Aorta (tissue), 5 donors: ENCODE results near the gene SLC4A3. TPM values are rescaled to one million over a fixed set of nuclear protein-coding genes. Genes with fewer than 3 reads are reported as not detected.
A peak's percentile ranks its signal among the peaks of the same experiment; 100 is the strongest.

Source experiments
- ATAC-seq: fragments of 200-7000 bp; cut with Tn5 transposase; one replicate; pipeline ENCODE4 v1.9.1; 2022; ENCODE audit warnings: moderate library complexity; ENCODE audit not compliant: low FRiP score
- DNase-seq, 2 donors: peaks; one replicate each; pipeline ENCODE4 v3.0.0-alpha.2; 2020
- H3K27ac ChIP-seq, 2 donors: one replicate each; pipeline ENCODE4 v1.5.1; 2013; ENCODE audit warnings: low read length in 2 of 2, mild to moderate bottlenecking in 2 of 2, moderate library complexity in 2 of 2, control low read depth in 1 of 2, inconsistent platforms in 1 of 2, low read depth in 1 of 2
- H3K27me3 ChIP-seq, 2 donors: one replicate each; pipeline ENCODE4 v1.6.1; 2013; ENCODE audit warnings: control low read depth in 1 of 2, low read length in 1 of 2, mild to moderate bottlenecking in 1 of 2, moderate library complexity in 1 of 2; ENCODE audit not compliant: insufficient read depth in 2 of 2, control insufficient read depth in 1 of 2
- H3K36me3 ChIP-seq, 2 donors: one replicate each; pipeline ENCODE4 v1.6.1; 2013; ENCODE audit warnings: control low read depth in 1 of 2, low read length in 1 of 2, mild to moderate bottlenecking in 1 of 2; ENCODE audit not compliant: insufficient read depth in 2 of 2, control insufficient read depth in 1 of 2
- H3K4me1 ChIP-seq, 2 donors: one replicate each; pipeline ENCODE4 v1.6.1; 2013; ENCODE audit warnings: low read length in 2 of 2, control low read depth in 1 of 2, mild to moderate bottlenecking in 1 of 2, moderate library complexity in 1 of 2; ENCODE audit not compliant: insufficient read depth in 2 of 2, control insufficient read depth in 1 of 2
- H3K4me3 ChIP-seq, 2 donors: one replicate each; pipeline ENCODE4 v1.5.1; 2013; ENCODE audit warnings: low read length in 2 of 2, control low read depth in 1 of 2, mild to moderate bottlenecking in 1 of 2
- H3K9me3 ChIP-seq: one replicate; pipeline ENCODE4 v1.6.1; 2013; ENCODE audit warnings: mild to moderate bottlenecking, low read length; ENCODE audit not compliant: control insufficient read depth
- WGBS, 2 donors: extraction: QIAGEN DNeasy Blood & Tissue Kit; methylation state at CpG; one replicate each; pipeline ENCODE4 v1.1.7; 2013; 5-methylcytosine and 5-hydroxymethylcytosine counted together
- intact Hi-C, 2 donors: fragments of 100-400 bp; cut with DNase I; formaldehyde crosslinking; loops; one replicate each; pipeline versions ENCODE4 v1.14.2 to v1.15.0; 2022
- polyA plus RNA-seq, 2 donors: library from polyadenylated mRNA; stranded (reverse); fragments of 200-250 nt; gene quantifications; one replicate each; pipeline ENCODE4 v1.2.3, GENCODE V29; 2013
- total RNA-seq, 2 donors: library from RNA; stranded (reverse); fragmentation: NEBNext Ultra II Directional; extraction: Animal tissue kit (Norgen Biotek cat#: 25700); gene quantifications; one replicate each; pipeline ENCODE4 v1.2.1, GENCODE V29; 2021
- donor health status: healthy with polysubstance abuse.
- donor health status: Bipolar disorder and iron deficiency.
- donor health status: DM: no; HTN: no; CAD: no.
- donor health status: DM: no; HTN: no; CAD: no.
- donor health status: DM: yes; HTN: yes; CAD: no.

Gene SLC4A3
- total and polyA plus RNA-seq, 4 donors: 2.0 to 5.4 (median 3.0) TPM

DNA sequence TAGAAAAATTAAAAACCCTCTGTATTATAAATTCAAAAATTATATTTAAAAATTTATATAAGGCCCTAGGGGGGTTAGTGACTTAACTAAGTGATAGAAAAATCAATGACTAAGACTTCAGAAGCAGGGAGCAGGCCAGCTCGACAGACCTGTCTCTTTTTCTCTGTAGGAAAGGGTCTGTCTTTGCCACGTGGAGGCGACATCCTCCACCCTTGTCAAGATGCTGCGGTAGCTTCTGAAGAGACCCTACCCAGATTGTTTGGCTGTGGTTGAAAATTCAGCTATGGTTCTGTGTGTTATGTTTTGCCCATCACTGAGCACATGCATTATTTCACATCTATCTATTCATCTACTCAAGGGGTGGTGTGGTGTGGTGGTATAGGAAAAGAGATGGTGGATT lies 8.2 kb upstream of the SLC4A3 start:
- Histone ChIP-seq H3K4me1 (no peaks in the 10 kb centered on the region), H3K27me3 (no peaks in the 10 kb centered on the region), H3K9me3 (no peaks in the 10 kb centered on the region), H3K36me3 (peaks cover 0 to 5% of the 10 kb centered on the region in 2 donors), H3K4me3 (no peak overlapping the region), H3K27ac (no peak overlapping the region)
- DNase-seq (no peak), ATAC-seq (no peak)
- intact Hi-C loops: no loop called here
- WGBS, 2 donors: 81% methylated on average over 4 of the region's 4 CpGs

DNA sequence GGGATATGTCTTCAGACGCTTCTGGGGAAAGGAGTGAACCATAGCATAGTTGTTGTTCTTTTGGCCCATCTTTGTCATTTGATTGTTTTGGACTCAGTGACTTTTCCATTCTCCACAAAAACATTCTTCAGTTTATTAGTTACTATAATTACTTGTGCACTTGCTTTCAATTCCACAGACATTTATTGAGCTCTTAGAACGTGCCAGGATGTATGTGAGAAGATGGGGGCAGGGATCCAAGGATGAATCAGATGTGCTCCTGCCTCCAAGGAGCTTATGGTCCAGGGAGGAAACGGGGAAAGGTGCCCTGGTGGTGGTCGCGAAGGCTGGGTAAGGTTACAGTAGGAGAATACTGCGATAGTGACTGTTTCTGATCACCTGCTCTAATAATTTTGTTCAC lies 6.9 kb upstream of the SLC4A3 start:
- Histone ChIP-seq H3K27ac (no peak overlapping the region), H3K27me3 (no peaks in the 10 kb centered on the region), H3K36me3 (no peaks in the 10 kb centered on the region), H3K9me3 (no peaks in the 10 kb centered on the region), H3K4me1 (no peaks in the 10 kb centered on the region), H3K4me3 (no peak overlapping the region)
- WGBS, 2 donors: 82% methylated on average over 6 of the region's 6 CpGs
- intact Hi-C loops: no loop called here
- ATAC-seq: no peak
- DNase-seq: no peak

DNA sequence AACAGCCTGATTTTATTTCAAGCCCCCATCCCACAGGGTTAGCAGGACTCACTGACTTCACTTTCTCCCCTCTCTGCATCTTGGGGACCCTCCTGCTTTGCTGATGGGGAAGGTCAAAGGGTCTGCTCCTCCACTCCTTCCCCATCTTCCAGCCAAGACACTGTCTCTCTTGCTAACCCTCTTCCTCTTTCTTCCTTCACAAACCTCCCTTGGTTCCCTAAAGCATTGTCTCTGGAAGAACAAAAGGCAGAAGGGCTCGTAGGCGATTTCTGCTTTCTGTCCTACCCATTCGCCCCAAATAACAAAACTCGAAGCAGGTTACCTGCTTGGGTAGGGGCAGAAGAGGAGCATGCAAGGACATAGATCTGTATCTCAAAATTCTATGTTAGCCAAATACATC lies 5.5 kb upstream of the SLC4A3 start:
- intact Hi-C loops: no loop called here
- Histone ChIP-seq H3K27ac (no peak overlapping the region), H3K4me1 (no peaks in the 10 kb centered on the region), H3K27me3 (no peaks in the 10 kb centered on the region), H3K4me3 (no peak overlapping the region), H3K36me3 (no peaks in the 10 kb centered on the region), H3K9me3 (no peaks in the 10 kb centered on the region)
- DNase-seq (no peak), ATAC-seq (no peak)
- WGBS, 2 donors: 87 to 94% methylated on average over 4 of the region's 4 CpGs

DNA sequence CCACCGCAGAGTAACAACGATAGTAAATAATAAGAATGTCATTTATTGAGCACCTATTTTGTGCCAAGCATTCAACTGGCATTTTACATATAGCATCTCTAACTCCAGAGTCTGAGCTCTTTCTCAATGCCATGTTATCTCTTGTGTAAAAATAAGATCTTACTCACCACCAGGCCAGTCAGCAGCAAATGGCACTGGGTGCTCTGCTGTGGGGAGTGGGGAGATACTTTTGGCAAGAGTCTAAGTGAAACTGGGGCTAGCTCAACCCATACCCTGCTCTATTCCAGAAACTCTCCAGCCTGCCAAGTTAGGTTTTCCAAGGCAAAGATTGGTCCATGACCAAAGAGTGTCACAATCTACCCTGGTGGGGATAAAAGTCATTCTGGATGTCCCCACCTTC lies 5.0 kb upstream of the SLC4A3 start:
- Histone ChIP-seq H3K27ac (no peak overlapping the region), H3K36me3 (no peaks in the 10 kb centered on the region), H3K4me3 (no peak overlapping the region), H3K4me1 (no peaks in the 10 kb centered on the region), H3K27me3 (no peaks in the 10 kb centered on the region), H3K9me3 (no peaks in the 10 kb centered on the region)
- intact Hi-C loops: no loop called here
- WGBS, 2 donors: 90 to 92% methylated on average over 2 of the region's 2 CpGs
- DNase-seq: no peak
- no peak for ATAC-seq

DNA sequence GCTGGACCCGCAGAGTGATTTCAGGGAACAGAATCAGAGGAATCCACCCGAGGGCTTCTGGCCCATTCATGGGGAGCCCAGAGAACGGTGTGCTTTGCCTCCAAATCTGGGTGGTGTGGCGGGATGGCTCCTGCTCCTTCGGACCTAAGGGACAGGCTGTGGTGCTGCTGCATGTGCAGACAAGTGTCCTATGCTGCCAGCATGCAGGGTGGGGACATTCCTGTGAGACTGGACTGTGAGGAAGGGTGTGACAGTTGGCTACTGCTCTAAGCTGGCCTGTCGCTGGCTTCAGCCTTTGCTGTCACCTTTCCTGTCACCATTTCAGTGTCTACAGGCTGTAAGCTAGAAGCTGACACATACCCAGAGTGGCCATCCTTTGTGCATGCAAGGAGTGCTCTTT lies 2.9 kb upstream of the SLC4A3 start:
- no peak overlapping the region for H3K27ac ChIP-seq
- H3K4me1 ChIP-seq: no peaks in the 10 kb centered on the region
- ATAC-seq: no peak
- intact Hi-C loops: no loop called here
- no peaks in the 10 kb centered on the region for H3K27me3 ChIP-seq
- H3K36me3 ChIP-seq: no peaks in the 10 kb centered on the region
- H3K4me3 ChIP-seq: no peak overlapping the region
- 88 to 96% methylated on average over 6 of the region's 6 CpGs for WGBS, 2 donors
- no peak for DNase-seq
- H3K9me3 ChIP-seq: no peaks in the 10 kb centered on the region

DNA sequence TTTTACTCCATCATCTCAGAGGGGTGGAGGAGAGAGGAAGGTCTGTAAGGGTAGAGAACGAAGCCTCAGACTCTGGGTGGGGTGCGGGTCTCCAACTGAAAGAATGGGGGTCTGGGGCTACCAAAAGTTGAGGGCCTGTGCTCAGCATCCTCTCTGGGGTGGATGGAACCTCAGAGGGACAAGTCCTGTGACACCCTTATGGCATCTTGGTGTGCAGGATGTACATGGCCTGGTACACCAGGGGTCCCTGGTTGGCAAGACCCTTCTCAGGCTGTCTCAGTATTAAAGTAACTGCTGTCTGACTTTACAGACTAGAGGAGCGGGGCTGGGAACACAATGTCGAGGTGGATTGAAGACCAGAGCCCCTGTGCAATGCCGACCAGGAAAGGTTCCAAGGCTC lies 2.3 kb upstream of the SLC4A3 start:
- no peak for ATAC-seq
- Histone ChIP-seq H3K27me3 (no peaks in the 10 kb centered on the region), H3K9me3 (no peaks in the 10 kb centered on the region), H3K4me1 (no peaks in the 10 kb centered on the region), H3K4me3 (no peak overlapping the region), H3K36me3 (no peaks in the 10 kb centered on the region), H3K27ac (no peak overlapping the region)
- no peak for DNase-seq
- intact Hi-C loops: no loop called here
- WGBS, 2 donors: 97 to 99% methylated on average over 5 of the region's 5 CpGs

DNA sequence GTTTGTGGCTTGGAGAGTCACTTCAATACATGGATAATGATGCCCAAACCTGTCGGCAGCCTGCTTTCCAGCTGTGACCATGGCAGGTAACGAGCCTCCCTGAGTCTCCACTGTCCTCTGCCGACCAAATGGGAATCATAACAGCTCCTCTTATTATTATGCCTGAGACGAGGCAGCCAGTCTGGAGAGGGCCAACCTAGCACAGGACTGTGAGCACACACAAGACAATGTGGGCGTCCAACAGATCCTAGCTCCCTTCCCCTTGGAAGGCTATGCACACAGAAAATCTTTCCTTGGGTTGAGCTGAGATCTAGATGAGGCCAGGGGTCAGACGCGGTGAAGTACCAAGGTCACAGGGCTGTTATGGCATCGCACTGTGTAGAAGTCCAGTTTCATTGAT lies 890 bp upstream of the SLC4A3 start:
- Histone ChIP-seq H3K27me3 (no peaks in the 10 kb centered on the region), H3K9me3 (no peaks in the 10 kb centered on the region), H3K36me3 (no peaks in the 10 kb centered on the region), H3K27ac (no peak overlapping the region), H3K4me3 (no peak overlapping the region), H3K4me1 (no peaks in the 10 kb centered on the region)
- ATAC-seq (no peak), DNase-seq (no peak)
- 85 to 87% methylated on average over 8 of the region's 8 CpGs for WGBS, 2 donors
- intact Hi-C loops: no loop called here

DNA sequence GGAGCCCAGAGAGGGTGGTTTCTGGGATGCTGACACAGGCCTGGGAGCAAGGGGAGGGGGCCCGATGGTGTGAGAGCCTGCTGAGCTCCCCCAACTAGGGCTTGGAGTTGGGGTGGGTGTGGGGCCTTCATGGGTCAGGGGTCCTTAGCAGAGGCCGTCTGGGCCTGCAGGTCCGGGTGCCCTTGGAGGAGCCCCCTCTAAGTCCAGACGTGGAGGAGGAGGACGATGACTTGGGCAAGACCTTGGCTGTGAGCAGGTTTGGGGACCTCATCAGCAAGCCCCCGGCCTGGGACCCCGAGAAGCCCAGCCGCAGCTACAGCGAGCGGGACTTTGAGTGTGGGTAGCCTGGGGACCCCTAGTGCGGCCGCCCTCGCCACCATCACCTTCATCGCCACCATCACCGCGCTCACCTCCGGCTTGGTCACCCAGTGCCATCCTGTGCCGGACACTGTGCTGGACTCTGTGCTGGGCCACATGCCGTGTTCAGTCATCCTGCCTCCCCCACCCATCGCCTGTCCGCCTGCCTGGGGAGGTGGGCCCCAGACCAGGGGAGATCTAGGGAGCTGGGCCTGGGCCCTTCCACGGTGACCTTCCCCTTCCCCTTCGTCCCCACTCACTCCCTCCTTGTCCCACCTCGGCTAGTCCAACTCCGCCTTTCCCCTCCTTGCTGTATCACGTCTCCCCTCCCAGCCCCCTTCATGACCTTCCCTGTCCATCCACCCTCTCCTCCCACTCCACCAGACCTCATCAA lies 980 bp downstream of the SLC4A3 start:
- H3K27ac ChIP-seq: no peak overlapping the region
- H3K27me3 ChIP-seq: no peaks in the 10 kb centered on the region
- no peak overlapping the region for H3K4me3 ChIP-seq
- no peaks in the 10 kb centered on the region for H3K4me1 ChIP-seq
- ATAC-seq (no peak), DNase-seq (peak in 1 of 2 donors; percentile 71)
- H3K9me3 ChIP-seq: no peaks in the 10 kb centered on the region
- intact Hi-C loops: no loop called here
- no peaks in the 10 kb centered on the region for H3K36me3 ChIP-seq
- 89 to 91% methylated on average over 25 to 26 of the region's 26 CpGs for WGBS, 2 donors

DNA sequence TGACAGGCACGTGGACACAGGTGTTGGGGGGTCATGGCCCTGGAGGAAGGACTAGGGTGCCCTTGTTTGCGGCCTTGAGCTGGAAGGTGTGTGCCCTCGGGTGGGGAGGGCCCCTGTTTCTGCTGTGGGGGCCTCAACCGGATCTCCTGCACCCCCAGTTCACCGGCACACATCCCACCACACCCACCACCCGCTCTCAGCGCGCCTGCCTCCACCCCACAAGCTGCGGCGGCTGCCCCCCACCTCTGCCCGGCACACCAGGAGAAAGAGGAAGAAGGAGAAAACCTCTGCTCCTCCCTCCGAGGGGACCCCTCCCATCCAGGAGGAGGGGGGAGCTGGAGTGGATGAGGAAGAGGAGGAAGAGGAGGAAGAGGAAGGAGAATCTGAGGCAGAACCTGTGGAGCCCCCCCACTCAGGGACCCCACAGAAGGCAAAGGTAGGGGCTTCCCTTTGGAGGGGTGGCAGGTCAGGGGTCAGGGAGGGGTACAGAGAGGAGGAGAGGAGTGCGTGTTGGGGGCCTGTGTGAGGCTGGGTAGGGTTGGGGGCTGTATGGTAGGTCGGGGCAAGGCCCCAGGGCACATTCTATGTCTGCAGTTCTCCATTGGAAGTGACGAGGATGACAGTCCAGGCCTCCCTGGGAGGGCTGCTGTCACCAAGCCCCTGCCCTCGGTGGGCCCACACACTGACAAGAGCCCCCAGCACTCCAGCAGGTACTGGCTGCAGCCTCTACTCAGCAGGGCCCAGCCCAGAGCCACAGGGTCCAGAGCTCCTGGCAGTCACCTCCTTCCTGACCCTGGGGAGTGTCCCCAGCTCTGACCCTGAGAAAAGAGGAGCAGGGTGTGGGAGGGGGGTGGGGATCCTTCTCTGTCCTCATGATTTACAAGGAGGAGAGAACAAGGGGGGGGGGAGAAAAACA lies 1.8 kb downstream of the SLC4A3 start:
- Histone ChIP-seq H3K27me3 (no peaks in the 10 kb centered on the region), H3K4me1 (no peaks in the 10 kb centered on the region), H3K27ac (no peak overlapping the region), H3K4me3 (no peak overlapping the region), H3K36me3 (no peaks in the 10 kb centered on the region), H3K9me3 (no peaks in the 10 kb centered on the region)
- WGBS, 2 donors: 91 to 93% methylated on average over 13 to 16 of the region's 16 CpGs
- DNase-seq (peak in 1 of 2 donors; percentile 54), ATAC-seq (no peak)
- intact Hi-C loops: no loop called here
